IPS-20b (cell line): ENCODE results near the gene NPAS2.

Experiments used
- H3K27ac ChIP-seq: one replicate; pipeline ENCODE4 v1.5.1; 2013; ENCODE audit warnings: low read length
- H3K27me3 ChIP-seq: 2 replicates; pipeline ENCODE4 v1.6.1; 2013; ENCODE audit warnings: mild to moderate bottlenecking, low read length, inconsistent platforms; ENCODE audit not compliant: insufficient read depth
- H3K36me3 ChIP-seq: 2 replicates; pipeline ENCODE4 v1.6.1; 2013; ENCODE audit warnings: low read depth, mild to moderate bottlenecking, inconsistent platforms, low read length, moderate library complexity; ENCODE audit not compliant: insufficient read depth
- H3K4me1 ChIP-seq: 2 replicates; pipeline ENCODE4 v1.6.1; 2013; ENCODE audit warnings: mild to moderate bottlenecking, control low read depth, inconsistent platforms, low read length, moderate library complexity; ENCODE audit not compliant: insufficient read depth
- H3K4me3 ChIP-seq: 2 replicates; pipeline ENCODE4 v1.5.1; 2013; ENCODE audit warnings: mild to moderate bottlenecking, low read length, inconsistent platforms
- H3K9ac ChIP-seq: 2 replicates; pipeline ENCODE4 v1.6.1; 2013; ENCODE audit warnings: low read depth, mild to moderate bottlenecking, inconsistent platforms, low read length, moderate library complexity
- H3K9me3 ChIP-seq: 2 replicates; pipeline ENCODE4 v1.6.1; 2013; ENCODE audit warnings: mild to moderate bottlenecking, low read depth, low read length, inconsistent platforms; ENCODE audit not compliant: insufficient read depth

Gene NPAS2

GRCh38 chr2:100800915-100801314, 19.0 kb upstream of the NPAS2 start:
- H3K4me1 ChIP-seq = no peaks in the 10 kb centered on the region
- no peak overlapping the region for H3K9ac ChIP-seq
- no peak overlapping the region for H3K27ac ChIP-seq
- H3K9me3 ChIP-seq = no peaks in the 10 kb centered on the region
- H3K36me3 ChIP-seq = no peaks in the 10 kb centered on the region
- H3K27me3 ChIP-seq = no peaks in the 10 kb centered on the region
- no peak overlapping the region for H3K4me3 ChIP-seq

- H3K27me3 ChIP-seq = no peaks in the 10 kb centered on the region
- no peaks in the 10 kb centered on the region for H3K9me3 ChIP-seq
- H3K36me3 ChIP-seq = no peaks in the 10 kb centered on the region
- no peaks in the 10 kb centered on the region for H3K4me1 ChIP-seq
- H3K9ac ChIP-seq = no peak overlapping the region
- no peak overlapping the region for H3K27ac ChIP-seq
- H3K4me3 ChIP-seq = no peak overlapping the region
These were observed 18.5 kb upstream of the NPAS2 start for GRCh38 chr2:100801402-100801801.

- H3K9ac ChIP-seq = no peak overlapping the region
- H3K36me3 ChIP-seq = no peaks in the 10 kb centered on the region
- no peak overlapping the region for H3K27ac ChIP-seq
- H3K4me3 ChIP-seq = no peak overlapping the region
- no peaks in the 10 kb centered on the region for H3K4me1 ChIP-seq
- no peaks in the 10 kb centered on the region for H3K27me3 ChIP-seq
- H3K9me3 ChIP-seq = no peaks in the 10 kb centered on the region
These were observed 17.9 kb upstream of the NPAS2 start for GRCh38 chr2:100802066-100802465.

GRCh38 chr2:100803334-100803733, 16.6 kb upstream of the NPAS2 start:
- Histone ChIP-seq H3K4me3 (no peak overlapping the region), H3K9ac (no peak overlapping the region), H3K27ac (no peak overlapping the region), H3K9me3 (no peaks in the 10 kb centered on the region), H3K4me1 (no peaks in the 10 kb centered on the region), H3K27me3 (no peaks in the 10 kb centered on the region), H3K36me3 (no peaks in the 10 kb centered on the region)

- H3K4me1 ChIP-seq = peaks cover 7% of the 10 kb centered on the region; the same call in 1 of the 2 replicates
- no peak overlapping the region for H3K4me3 ChIP-seq
- no peaks in the 10 kb centered on the region for H3K9me3 ChIP-seq
These were observed 13.4 kb upstream of the NPAS2 start for GRCh38 chr2:100806550-100806949.

GRCh38 chr2:100807707-100808106, 12.2 kb upstream of the NPAS2 start:
- no peak overlapping the region for H3K9ac ChIP-seq
- no peaks in the 10 kb centered on the region for H3K9me3 ChIP-seq
- no peaks in the 10 kb centered on the region for H3K27me3 ChIP-seq
- H3K4me1 ChIP-seq = peaks cover 8% of the 10 kb centered on the region; the same call in 1 of the 2 replicates
- no peak overlapping the region for H3K4me3 ChIP-seq
- no peak overlapping the region for H3K27ac ChIP-seq
- no peaks in the 10 kb centered on the region for H3K36me3 ChIP-seq

More at GRCh38 chr2:100806550-100806949, 13.4 kb upstream of the NPAS2 start:
- H3K27me3 ChIP-seq = no peaks in the 10 kb centered on the region
- no peak overlapping the region for H3K9ac ChIP-seq
- H3K27ac ChIP-seq = no peak overlapping the region
- no peaks in the 10 kb centered on the region for H3K36me3 ChIP-seq

- H3K9me3 ChIP-seq = no peaks in the 10 kb centered on the region
- H3K27ac ChIP-seq = no peak overlapping the region
- no peak overlapping the region for H3K9ac ChIP-seq
- H3K4me1 ChIP-seq = peaks cover 14% of the 10 kb centered on the region; the same call in 1 of the 2 replicates
- no peak overlapping the region for H3K4me3 ChIP-seq
- no peaks in the 10 kb centered on the region for H3K27me3 ChIP-seq
- H3K36me3 ChIP-seq = no peaks in the 10 kb centered on the region
These were observed 11.4 kb upstream of the NPAS2 start for GRCh38 chr2:100808582-100808981.

- Histone ChIP-seq H3K9ac (no peak overlapping the region), H3K9me3 (no peaks in the 10 kb centered on the region)
These were observed 10.4 kb upstream of the NPAS2 start for GRCh38 chr2:100809506-100809905.

GRCh38 chr2:100810603-100811145, 9.3 kb upstream of the NPAS2 start:
- Histone ChIP-seq H3K36me3 (no peaks in the 10 kb centered on the region), H3K9ac (no peak overlapping the region), H3K4me1 (peaks cover 14% of the 10 kb centered on the region; the same call in 1 of the 2 replicates), H3K27me3 (no peaks in the 10 kb centered on the region), H3K27ac (no peak overlapping the region), H3K9me3 (no peaks in the 10 kb centered on the region), H3K4me3 (no peak overlapping the region)

More at GRCh38 chr2:100809506-100809905, 10.4 kb upstream of the NPAS2 start:
- H3K4me3 ChIP-seq = no peak overlapping the region
- H3K4me1 ChIP-seq = peaks cover 14% of the 10 kb centered on the region; the same call in 1 of the 2 replicates
- H3K27ac ChIP-seq = no peak overlapping the region
- no peaks in the 10 kb centered on the region for H3K27me3 ChIP-seq
- no peaks in the 10 kb centered on the region for H3K36me3 ChIP-seq

GRCh38 chr2:100812116-100812515, 7.8 kb upstream of the NPAS2 start:
- no peak overlapping the region for H3K27ac ChIP-seq
- H3K27me3 ChIP-seq = peaks cover 8% of the 10 kb centered on the region
- H3K4me1 ChIP-seq = peaks cover 14% of the 10 kb centered on the region; the same call in 1 of the 2 replicates
- no peak overlapping the region for H3K4me3 ChIP-seq
- no peak overlapping the region for H3K9ac ChIP-seq
- no peaks in the 10 kb centered on the region for H3K9me3 ChIP-seq
- H3K36me3 ChIP-seq = no peaks in the 10 kb centered on the region

GRCh38 chr2:100812573-100812972, 7.4 kb upstream of the NPAS2 start:
- peaks cover 14% of the 10 kb centered on the region; the same call in 1 of the 2 replicates for H3K4me1 ChIP-seq

GRCh38 chr2:100813527-100813926, 6.4 kb upstream of the NPAS2 start:
- no peak overlapping the region for H3K9ac ChIP-seq
- no peak overlapping the region for H3K4me3 ChIP-seq
- no peaks in the 10 kb centered on the region for H3K36me3 ChIP-seq
- peaks cover 14% of the 10 kb centered on the region; the same call in 1 of the 2 replicates for H3K4me1 ChIP-seq
- no peaks in the 10 kb centered on the region for H3K9me3 ChIP-seq
- peaks cover 22% of the 10 kb centered on the region for H3K27me3 ChIP-seq
- H3K27ac ChIP-seq = no peak overlapping the region

More at GRCh38 chr2:100812573-100812972, 7.4 kb upstream of the NPAS2 start:
- peaks cover 13% of the 10 kb centered on the region for H3K27me3 ChIP-seq
- H3K36me3 ChIP-seq = no peaks in the 10 kb centered on the region
- no peak overlapping the region for H3K4me3 ChIP-seq
- no peak overlapping the region for H3K27ac ChIP-seq
- H3K9ac ChIP-seq = no peak overlapping the region
- no peaks in the 10 kb centered on the region for H3K9me3 ChIP-seq
